Measurements from ENCODE around the gene C6orf120. TPM values are rescaled to one million over a fixed set of nuclear protein-coding genes. Genes with fewer than 3 reads are reported as not detected.

The C6orf120 gene
- total RNA-seq, 1 experiment from 2014 or later = 20.6 TPM

GRCh38 chr6:169745405-169745804 lies 43.5 kb downstream of the C6orf120 start:
- no peak for DNase-seq (ENCODE audit: low read depth, low spot score)

More at GRCh38 chr6:169745405-169745804, 43.5 kb downstream of the C6orf120 start:
- ChIA-PET POLR2A (no interaction called here), CTCF (no interaction called here), RAD21 (ENCODE audit: low non-redundant PET in 1 of 2, low total read pairs in 2 of 2, uncharacterized antibody in 2 of 2, unreplicated experiment in 2 of 2) (no interaction called here)
- no peak overlapping the region for H3K4me2 ChIP-seq (ENCODE audit: low read length)
- no peaks in the 10 kb centered on the region for H3K9me2 ChIP-seq (ENCODE audit: insufficient read depth)
- no TSS peak for BruUV-seq (replicated peaks)
- no peak overlapping the region for H3K9ac ChIP-seq (ENCODE audit: low read length)
- no peaks in the 10 kb centered on the region for H4K20me1 ChIP-seq (ENCODE audit: insufficient read depth)
- peaks cover 12% of the 10 kb centered on the region for H3K79me2 ChIP-seq (ENCODE audit: insufficient read depth, low read length)
- H3K36me3 ChIP-seq (ENCODE audit: control insufficient read depth in 1 of 2, insufficient read depth in 2 of 2, low read length in 2 of 2) = 0 out of 4 replicates have a peak, but pooled peaks cover 0 to 5% of the 10 kb centered on the region in 2 experiments
- TF ChIP-seq ELF1 (IDR thresholded peaks at IDR 0.05; ENCODE audit: borderline replicate concordance, low read depth) = no peak
- TF ChIP-seq RAD21 (IDR thresholded peaks at IDR 0.05; ENCODE audit: low read depth) = no peak
- TF ChIP-seq ZFX (IDR thresholded peaks at IDR 0.05) = no peak
- no peak for TF ChIP-seq MAX (IDR thresholded peaks at IDR 0.05)
- no peak for TF ChIP-seq ZBTB33 (IDR thresholded peaks at IDR 0.05; ENCODE audit: extremely low read depth, insufficient replicate concordance, low read length)
- TF ChIP-seq EZH2 (IDR thresholded peaks at IDR 0.05) = no peak
- TF ChIP-seq POLR2AphosphoS5 (IDR thresholded peaks at IDR 0.05; ENCODE audit: low read depth, low read length) = no peak
- no peak for TF ChIP-seq CBX3 (IDR thresholded peaks at IDR 0.05; ENCODE audit: low read depth)
- no peak for TF ChIP-seq ATF3 (IDR thresholded peaks at IDR 0.05)
- TF ChIP-seq EZH2phosphoT487 (IDR thresholded peaks at IDR 0.05; ENCODE audit: borderline replicate concordance) = no peak
- intact Hi-C loops (cut with micrococcal nuclease) = no loop called here
- peaks cover 0 to 5% of the 10 kb centered on the region in 2 experiments; a peak in 1 of 4 replicates for H3K9me3 ChIP-seq (ENCODE audit: control insufficient read depth in 1 of 2, insufficient read depth in 1 of 2, low read depth in 1 of 2, low read length in 2 of 2)
- no peak for ATAC-seq
- H3K27ac ChIP-seq (ENCODE audit: low read depth, low read length) = no peak overlapping the region
- H3K4me3 ChIP-seq (replicated peaks in 1 of 2; ENCODE audit: low read depth in 1 of 2, low read length in 2 of 2) = no peak overlapping the region
- H2AFZ ChIP-seq (ENCODE audit: low read depth, low read length, poor library complexity, severe bottlenecking) = no peak overlapping the region
- H3K4me1 ChIP-seq (ENCODE audit: control insufficient read depth in 1 of 2, insufficient read depth in 2 of 2, low read length in 2 of 2) = peaks cover 0 to 7% of the 10 kb centered on the region in 2 experiments; a peak in 3 of 4 replicates
- H3K27me3 ChIP-seq (ENCODE audit: insufficient read depth, low read length) = no peaks in the 10 kb centered on the region
